ENCODE results near the gene TSSK6.

Gene TSSK6

GRCh38 chr19:19514881-19515641 is at the start of gene TSSK6:
TSS of gene TSSK6 (minus strand) at chr19:19515548. CDS start at chr19:19515427, 121 bp downstream.
- no peak for DNase-seq

- DNase-seq, result no peak
Observed at GRCh38 chr19:19563348-19563848, 48.0 kb upstream of the TSSK6 start.

- no peak for DNase-seq
Observed at GRCh38 chr19:19562665-19563347, 47.5 kb upstream of the TSSK6 start.

GRCh38 chr19:19561946-19562664 is 46.8 kb upstream of the TSSK6 start:
- DNase-seq, result no peak

- no peak for DNase-seq
Observed at GRCh38 chr19:19559931-19560330, 44.6 kb upstream of the TSSK6 start.

GRCh38 chr19:19558636-19559035 is 43.3 kb upstream of the TSSK6 start:
- DNase-seq, result no peak

- DNase-seq, result no peak
Observed at GRCh38 chr19:19558055-19558454, 42.7 kb upstream of the TSSK6 start.

- DNase-seq, result no peak
Observed at GRCh38 chr19:19554074-19555023, 39.0 kb upstream of the TSSK6 start.

GRCh38 chr19:19553670-19554069 is 38.3 kb upstream of the TSSK6 start:
- DNase-seq, result no peak

GRCh38 chr19:19552798-19553197 is 37.5 kb upstream of the TSSK6 start:
- no peak for DNase-seq

GRCh38 chr19:19551853-19552192 is 36.5 kb upstream of the TSSK6 start:
- no peak for DNase-seq

- DNase-seq, result no peak
Observed at GRCh38 chr19:19550972-19551852, 35.9 kb upstream of the TSSK6 start.

GRCh38 chr19:19550485-19550929 is 35.2 kb upstream of the TSSK6 start:
- no peak for DNase-seq

- no peak for DNase-seq
Observed at GRCh38 chr19:19549804-19550464, 34.6 kb upstream of the TSSK6 start.

GRCh38 chr19:19548915-19549759 is 33.8 kb upstream of the TSSK6 start:
- DNase-seq, result no peak

GRCh38 chr19:19547674-19548336 is 32.5 kb upstream of the TSSK6 start:
- no peak for DNase-seq

GRCh38 chr19:19546751-19547162 is 31.4 kb upstream of the TSSK6 start:
- no peak for DNase-seq

- no peak for DNase-seq
Observed at GRCh38 chr19:19545707-19546106, 30.4 kb upstream of the TSSK6 start.

GRCh38 chr19:19544954-19545591 is 29.7 kb upstream of the TSSK6 start:
- DNase-seq, result no peak

Data from amniotic stem cell (primary cell).